H1 (cell line): ENCODE measurements around the gene UVRAG. TPM values are rescaled to one million over a fixed set of nuclear protein-coding genes. Genes with fewer than 3 reads are reported as not detected.
"Not testable (repeated sequence)": the region's sequence is repeated elsewhere in the genome, so short reads cannot be mapped to it uniquely, and the experiment has no call there.

Experiments
- CTCF ChIA-PET: fragments of 300-600 bp; sonication (Branson Sonifier 250); formaldehyde crosslinking; loops from one replicate; lab custom pipeline; 2021; ENCODE audit not compliant: partially characterized antibody; lab: Charles Lee
- POLR2A ChIA-PET: fragments of 300-600 bp; sonication (Branson Sonifier 250); formaldehyde crosslinking; loops from one replicate; lab custom pipeline; 2021; ENCODE audit warnings: inconsistent platforms; ENCODE audit not compliant: partially characterized antibody; lab: Charles Lee
- DNase-seq, 2 experiments: peaks; one replicate each; pipeline versions ENCODE4 v3.0.0 to v3.0.0-alpha.2; 2010 to 2022; ENCODE audit warnings: low spot score in 2 of 2, low read depth in 1 of 2, mixed read lengths in 1 of 2
- FAIRE-seq: peaks from 2 replicates; lab custom pipeline; 2011; peaks lifted over from hg19 to GRCh38; lab: Jason Lieb, UNC
- H2AFZ ChIP-seq: 2 replicates; pipeline ENCODE4 v1.8.1; 2012; ENCODE audit warnings: low read length, inconsistent platforms
- H2AK5ac ChIP-seq: 2 replicates; pipeline ENCODE4 v1.6.1; 2013; ENCODE audit warnings: low read depth, low read length
- H2BK120ac ChIP-seq: replicated peaks from 2 replicates; pipeline ENCODE3; 2013; ENCODE audit warnings: low read depth, low read length, inconsistent platforms
- H2BK12ac ChIP-seq: 2 replicates; pipeline ENCODE4 v1.6.1; 2013; ENCODE audit warnings: low read depth, low read length
- H2BK15ac ChIP-seq: 2 replicates; pipeline ENCODE4 v1.6.1; 2013; ENCODE audit warnings: low read length
- H2BK20ac ChIP-seq: 2 replicates; pipeline ENCODE4 v1.6.1; 2013; ENCODE audit warnings: low read length
- H2BK5ac ChIP-seq: 2 replicates; pipeline ENCODE4 v1.6.1; 2013; ENCODE audit warnings: low read depth, low read length
- H3K14ac ChIP-seq: 2 replicates; pipeline ENCODE4 v1.6.1; 2013; ENCODE audit warnings: inconsistent platforms; ENCODE audit not compliant: insufficient read length
- H3K18ac ChIP-seq: 2 replicates; pipeline ENCODE4 v1.6.1; 2013; ENCODE audit warnings: low read length; ENCODE audit errors: extremely low read depth
- H3K23ac ChIP-seq: 2 replicates; pipeline ENCODE4 v1.6.1; 2013; ENCODE audit warnings: inconsistent platforms; ENCODE audit not compliant: insufficient read length
- H3K23me2 ChIP-seq: 2 replicates; pipeline ENCODE4 v1.6.1; 2013; ENCODE audit warnings: low read depth, low read length
- H3K27ac ChIP-seq: 2 replicates; pipeline ENCODE4 v1.6.1; 2011; ENCODE audit warnings: low read depth, low read length, inconsistent platforms
- H3K27me3 ChIP-seq, 4 experiments: replicated peaks in 1 of 4; 1 replicate in 1 of 4; 2 replicates in 3 of 4; pipeline versions ENCODE4 v1.6.1 to v1.8.1; 2011 to 2013; ENCODE audit warnings: low read length in 3 of 4, mild to moderate bottlenecking in 3 of 4, inconsistent platforms in 2 of 4, mixed read lengths in 2 of 4, moderate library complexity in 1 of 4; ENCODE audit not compliant: control insufficient read depth in 3 of 4, insufficient read depth in 3 of 4; ENCODE audit errors: extremely low read depth in 1 of 4
- H3K36me3 ChIP-seq, 4 experiments: 2 replicates each; pipeline versions ENCODE4 v1.6.1 to v1.8.1; 2011 to 2013; ENCODE audit warnings: mild to moderate bottlenecking in 4 of 4, low read length in 3 of 4, moderate library complexity in 2 of 4, control low read depth in 1 of 4, inconsistent platforms in 1 of 4; ENCODE audit not compliant: insufficient read depth in 4 of 4, control insufficient read depth in 2 of 4
- H3K4ac ChIP-seq: replicated peaks from 2 replicates; pipeline ENCODE3; 2013; ENCODE audit warnings: low read length, low read depth, mixed read lengths, inconsistent platforms; ENCODE audit not compliant: insufficient read length
- H3K4me1 ChIP-seq, 4 experiments: replicated peaks in 1 of 4; 1 replicate in 1 of 4; 2 replicates in 3 of 4; pipeline versions ENCODE4 v1.6.1 to v1.8.1; 2011 to 2013; ENCODE audit warnings: low read length in 3 of 4, inconsistent platforms in 2 of 4, mixed read lengths in 1 of 4; ENCODE audit not compliant: insufficient read depth in 4 of 4, control insufficient read depth in 3 of 4
- H3K4me2 ChIP-seq, 2 experiments: 2 replicates each; pipeline versions ENCODE4 v1.6.1 to v1.8.1; 2011 to 2013; ENCODE audit warnings: low read depth in 2 of 2, low read length in 2 of 2, control low read depth in 1 of 2, inconsistent platforms in 1 of 2, mild to moderate bottlenecking in 1 of 2; ENCODE audit not compliant: insufficient read depth in 1 of 2
- H3K4me3 ChIP-seq, 4 experiments: fragments of 200-600, 300-600 bp in 1 of 4; sonication (generic), shearing (Covaris generic), sonication (Bioruptor Twin) in 1 of 4; 2 replicates each; pipeline versions ENCODE4 v1.5.1 to v1.8.1; 2011 to 2016; ENCODE audit warnings: low read length in 4 of 4, low read depth in 3 of 4, control low read depth in 2 of 4, inconsistent platforms in 2 of 4, mild to moderate bottlenecking in 2 of 4, mixed read lengths in 1 of 4, moderate library complexity in 1 of 4; ENCODE audit not compliant: insufficient read depth in 2 of 4; ENCODE audit errors: extremely low read depth in 1 of 4
- H3K56ac ChIP-seq: replicated peaks from 2 replicates; pipeline ENCODE3; 2013; ENCODE audit warnings: low read depth, mild to moderate bottlenecking, mixed read lengths, low read length, inconsistent platforms; ENCODE audit not compliant: insufficient read length
- H3K79me1 ChIP-seq: 2 replicates; pipeline ENCODE4 v1.6.1; 2013; ENCODE audit warnings: low read depth, low read length, control low read depth
- H3K79me2 ChIP-seq, 2 experiments: 2 replicates each; pipeline versions ENCODE4 v1.6.1 to v1.8.1; 2012 to 2013; ENCODE audit warnings: low read length in 2 of 2, mild to moderate bottlenecking in 2 of 2, inconsistent platforms in 1 of 2; ENCODE audit not compliant: insufficient read depth in 2 of 2, control insufficient read depth in 1 of 2
- H3K9ac ChIP-seq, 4 experiments: replicated peaks in 1 of 4; 1 replicate in 1 of 4; 2 replicates in 3 of 4; pipeline versions ENCODE4 v1.6.1 to v1.8.1; 2011 to 2013; ENCODE audit warnings: low read depth in 3 of 4, low read length in 3 of 4, control low read depth in 2 of 4, mild to moderate bottlenecking in 2 of 4, moderate library complexity in 2 of 4, inconsistent platforms in 1 of 4; ENCODE audit errors: extremely low read depth in 1 of 4
- H3K9me3 ChIP-seq, 2 experiments: 2 replicates each; pipeline versions ENCODE4 v1.6.1 to v1.8.1; 2012 to 2013; ENCODE audit warnings: mild to moderate bottlenecking in 2 of 2, moderate library complexity in 2 of 2, control low read depth in 1 of 2, inconsistent platforms in 1 of 2, low read depth in 1 of 2, low read length in 1 of 2, mixed read lengths in 1 of 2; ENCODE audit not compliant: insufficient read depth in 2 of 2
- H4K20me1 ChIP-seq, 2 experiments: replicated peaks in 1 of 2; 2 replicates each; pipeline versions ENCODE3 to v1.8.1; 2011 to 2013; ENCODE audit warnings: inconsistent platforms in 2 of 2, low read length in 2 of 2, mild to moderate bottlenecking in 1 of 2; ENCODE audit not compliant: insufficient read depth in 2 of 2, control insufficient read depth in 1 of 2
- H4K5ac ChIP-seq: 2 replicates; pipeline ENCODE4 v1.6.1; 2013; ENCODE audit warnings: low read length, low read depth, mixed read lengths, inconsistent platforms; ENCODE audit not compliant: insufficient read length
- H4K8ac ChIP-seq: 2 replicates; pipeline ENCODE4 v1.8.0; 2013; ENCODE audit warnings: mild to moderate bottlenecking, moderate library complexity, low read length, inconsistent platforms; ENCODE audit not compliant: insufficient read depth; ENCODE audit errors: extremely low read depth
- H4K91ac ChIP-seq: replicated peaks from 2 replicates; pipeline ENCODE3; 2013; ENCODE audit warnings: low read length, mixed read lengths, inconsistent platforms; ENCODE audit not compliant: insufficient read length
- FOSL1 ChIP-seq: IDR thresholded peaks from 2 replicates; pipeline ENCODE4 v1.6.1; 2011; ENCODE audit warnings: mild to moderate bottlenecking, low read depth, low read length, moderate library complexity; ENCODE audit not compliant: insufficient read depth
- NANOG ChIP-seq: IDR thresholded peaks from 2 replicates; pipeline ENCODE4 v1.6.1; 2011; ENCODE audit warnings: low read length, low read depth, mild to moderate bottlenecking, inconsistent platforms; ENCODE audit not compliant: insufficient read depth, poor library complexity, severe bottlenecking
- SP2 ChIP-seq: IDR thresholded peaks from 2 replicates; pipeline ENCODE4 v1.6.1; 2012; ENCODE audit warnings: mild to moderate bottlenecking, low read length, inconsistent platforms
- WGBS, 2 experiments: shearing (Covaris generic) in 1 of 2; methylation state at CpG; one replicate each; pipeline versions ENCODE4 v1.1.6 to v1.1.7; 2013 to 2015; ENCODE audit warnings: low lambda C conversion rate in 2 of 2, mixed read lengths in 2 of 2, inconsistent platforms in 1 of 2, low coverage in 1 of 2, missing lambda C conversion rate in 1 of 2; ENCODE audit not compliant: insufficient replicate concordance in 2 of 2, insufficient coverage in 1 of 2, insufficient read length in 1 of 2; ENCODE audit errors: extremely low coverage in 1 of 2, missing lambda C conversion rate in 1 of 2; 5-methylcytosine and 5-hydroxymethylcytosine counted together
- polyA plus RNA-seq, 7 experiments: library from polyadenylated mRNA; depleted of rRNA in 3 of 7; stranded (reverse) in 5 of 7; unstranded in 2 of 7; fragments of >200 nt in 5 of 7; fragments of 200-250 nt in 2 of 7; gene quantifications; 1 replicate in 5 of 7; 2 replicates in 1 of 7; 4 replicates in 1 of 7; pipeline versions ENCODE4 v1.2.1 to v1.2.3, GENCODE V29; 2011 to 2013; ENCODE audit warnings: missing spikeins in 2 of 7, mixed read lengths in 2 of 7
- total RNA-seq: library from RNA; stranded (reverse); fragmentation: NEBNext Ultra II Directional; extraction: Animal tissue kit (Norgen Biotek cat#: 25700); gene quantifications from 2 replicates; pipeline ENCODE4 v1.2.1, GENCODE V29; 2021

UVRAG gene
- total and polyA plus RNA-seq, 2 of the 8 experiments (the other 6 are each of a cell fraction or from before 2014, with no cell fraction given) = 5.5 to 14.7 TPM

- TF ChIP-seq FOSL1 (no peak), NANOG (no peak), SP2 (no peak)
Measured at GRCh38 chr11:75969626-75970308, 154.8 kb downstream of the UVRAG start (continued).

GRCh38 chr11:75973710-75974109, 158.7 kb downstream of the UVRAG start:
- H2AFZ ChIP-seq, H3K4me3 ChIP-seq, POLR2A ChIA-PET, H3K56ac ChIP-seq, H2AK5ac ChIP-seq, CTCF ChIA-PET, H4K8ac ChIP-seq, FAIRE-seq, H3K14ac ChIP-seq, H3K18ac ChIP-seq, H3K79me2 ChIP-seq, H3K4ac ChIP-seq, H4K20me1 ChIP-seq, H2BK20ac ChIP-seq, H3K4me1 ChIP-seq, H2BK15ac ChIP-seq, H2BK12ac ChIP-seq, H3K27me3 ChIP-seq, H3K23ac ChIP-seq, H2BK120ac ChIP-seq, H2BK5ac ChIP-seq, H4K91ac ChIP-seq, DNase-seq, H3K23me2 ChIP-seq, H3K9me3 ChIP-seq, H3K36me3 ChIP-seq, H3K79me1 ChIP-seq, H4K5ac ChIP-seq, H3K9ac ChIP-seq, H3K4me2 ChIP-seq, H3K27ac ChIP-seq: not testable (repeated sequence)
- WGBS, 2 experiments = 100% methylated on average over 3 of the region's 3 CpGs; no CpG with 5 or more reads in 1 of the 2 experiments
